ENCODE data around the gene KLHDC9. TPM values are rescaled to one million over a fixed set of nuclear protein-coding genes. Genes with fewer than 3 reads are reported as not detected.

The KLHDC9 gene
- total RNA-seq, 1 donor from 2014 or later = 3.7 TPM

DNA sequence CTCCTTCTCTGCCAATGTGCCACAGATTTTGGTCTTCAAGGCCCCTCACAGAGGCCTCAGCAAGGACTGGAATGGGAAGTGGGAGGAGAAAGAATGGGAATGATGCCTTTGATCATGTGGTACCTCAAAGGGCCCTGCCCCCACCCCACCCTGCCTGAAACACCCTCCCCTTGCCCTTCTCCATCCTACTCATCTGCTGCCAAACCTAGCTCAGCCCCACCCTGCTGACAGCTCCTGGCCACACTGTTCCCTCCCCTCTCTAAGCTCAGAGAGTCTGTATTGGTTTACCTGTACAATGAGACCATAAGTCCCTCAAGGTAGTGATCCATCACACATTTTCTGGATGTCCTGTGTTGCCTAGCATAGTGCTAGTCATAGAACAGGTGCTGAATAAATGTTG, 21.8 kb upstream of the KLHDC9 start:
- no peaks in the 10 kb centered on the region for H3K9me3 Mint-ChIP-seq (ENCODE audit: unreplicated experiment)
- H3K27me3 Mint-ChIP-seq (ENCODE audit: unreplicated experiment) = no peaks in the 10 kb centered on the region
- TF ChIP-seq, protein P1, sequence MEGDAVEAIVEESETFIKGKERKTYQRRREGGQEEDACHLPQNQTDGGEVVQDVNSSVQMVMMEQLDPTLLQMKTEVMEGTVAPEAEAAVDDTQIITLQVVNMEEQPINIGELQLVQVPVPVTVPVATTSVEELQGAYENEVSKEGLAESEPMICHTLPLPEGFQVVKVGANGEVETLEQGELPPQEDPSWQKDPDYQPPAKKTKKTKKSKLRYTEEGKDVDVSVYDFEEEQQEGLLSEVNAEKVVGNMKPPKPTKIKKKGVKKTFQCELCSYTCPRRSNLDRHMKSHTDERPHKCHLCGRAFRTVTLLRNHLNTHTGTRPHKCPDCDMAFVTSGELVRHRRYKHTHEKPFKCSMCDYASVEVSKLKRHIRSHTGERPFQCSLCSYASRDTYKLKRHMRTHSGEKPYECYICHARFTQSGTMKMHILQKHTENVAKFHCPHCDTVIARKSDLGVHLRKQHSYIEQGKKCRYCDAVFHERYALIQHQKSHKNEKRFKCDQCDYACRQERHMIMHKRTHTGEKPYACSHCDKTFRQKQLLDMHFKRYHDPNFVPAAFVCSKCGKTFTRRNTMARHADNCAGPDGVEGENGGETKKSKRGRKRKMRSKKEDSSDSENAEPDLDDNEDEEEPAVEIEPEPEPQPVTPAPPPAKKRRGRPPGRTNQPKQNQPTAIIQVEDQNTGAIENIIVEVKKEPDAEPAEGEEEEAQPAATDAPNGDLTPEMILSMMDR (IDR thresholded peaks at IDR 0.05) = no peak
- no peak overlapping the region for H3K4me3 Mint-ChIP-seq (ENCODE audit: unreplicated experiment)
- no peak for DNase-seq (ENCODE audit: extremely low spot score, unreplicated experiment)
- no peaks in the 10 kb centered on the region for H3K36me3 Mint-ChIP-seq (ENCODE audit: unreplicated experiment)
- H3K4me1 Mint-ChIP-seq (ENCODE audit: unreplicated experiment) = no peaks in the 10 kb centered on the region
- no peak overlapping the region for H3K27ac Mint-ChIP-seq (ENCODE audit: unreplicated experiment)

DNA sequence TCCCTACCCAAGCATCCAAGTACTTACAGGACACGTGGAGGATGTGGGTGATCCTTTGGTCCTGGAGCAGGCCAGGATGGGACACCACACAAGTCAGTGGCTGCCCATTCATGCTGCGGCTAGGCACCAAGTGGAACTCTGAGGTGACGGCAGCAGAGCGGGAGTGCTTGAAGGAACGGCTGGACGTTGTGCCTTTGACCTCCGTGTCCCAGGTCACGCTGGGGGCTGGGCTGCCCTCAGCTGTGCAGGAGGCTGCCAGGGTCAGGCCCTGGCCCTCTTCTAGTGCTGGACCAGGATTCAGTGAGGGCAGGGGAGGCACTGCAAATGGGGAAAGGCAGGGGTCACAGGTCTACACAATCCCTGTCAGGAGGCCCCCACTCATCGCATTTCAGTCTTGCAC, 20.7 kb upstream of the KLHDC9 start:
- no peaks in the 10 kb centered on the region for H3K4me1 Mint-ChIP-seq (ENCODE audit: unreplicated experiment)
- TF ChIP-seq, protein P1 (IDR thresholded peaks at IDR 0.05) = no peak
- H3K36me3 Mint-ChIP-seq (ENCODE audit: unreplicated experiment) = no peaks in the 10 kb centered on the region
- no peak for DNase-seq (ENCODE audit: extremely low spot score, unreplicated experiment)
- no peak overlapping the region for H3K4me3 Mint-ChIP-seq (ENCODE audit: unreplicated experiment)
- no peaks in the 10 kb centered on the region for H3K27me3 Mint-ChIP-seq (ENCODE audit: unreplicated experiment)
- H3K27ac Mint-ChIP-seq (ENCODE audit: unreplicated experiment) = no peak overlapping the region
- no peaks in the 10 kb centered on the region for H3K9me3 Mint-ChIP-seq (ENCODE audit: unreplicated experiment)

DNA sequence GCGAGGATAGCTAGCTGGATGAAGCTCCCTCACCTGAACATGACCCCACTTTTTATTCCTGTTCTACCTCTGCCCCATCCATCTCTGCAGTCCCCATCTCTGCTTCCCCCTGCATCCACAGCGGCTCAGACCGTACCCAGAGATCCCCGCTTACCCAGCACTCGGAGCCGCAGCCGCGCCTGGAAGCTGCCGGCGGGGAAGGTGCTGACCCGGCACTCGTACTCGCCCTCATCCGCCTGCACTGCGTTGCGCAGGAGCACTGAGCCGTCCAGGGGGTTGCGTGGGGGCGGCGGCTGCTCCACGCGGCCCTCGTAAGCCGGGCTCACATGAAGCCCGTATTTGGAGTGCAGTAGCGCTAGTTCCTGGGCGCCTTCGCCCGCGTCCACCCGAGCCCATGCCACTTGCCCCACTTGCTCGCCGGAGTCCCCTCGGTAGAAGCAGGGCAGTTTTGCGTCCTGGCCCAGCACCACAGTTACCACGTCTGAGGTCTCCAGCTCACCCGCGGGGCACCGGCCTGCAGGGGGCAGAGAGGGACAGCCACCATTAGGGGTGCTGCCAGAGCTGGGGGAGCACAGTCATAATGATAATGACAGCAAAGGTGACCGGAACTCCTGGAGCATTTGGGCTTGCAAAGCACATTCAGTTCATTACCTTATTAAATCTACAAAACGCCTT, 18.6 kb upstream of the KLHDC9 start:
- H3K36me3 Mint-ChIP-seq (ENCODE audit: unreplicated experiment) = no peaks in the 10 kb centered on the region
- no peak overlapping the region for H3K4me3 Mint-ChIP-seq (ENCODE audit: unreplicated experiment)
- TF ChIP-seq, protein P1 (IDR thresholded peaks at IDR 0.05) = no peak
- peaks cover 7% of the 10 kb centered on the region for H3K4me1 Mint-ChIP-seq (ENCODE audit: unreplicated experiment)
- no peak for DNase-seq (ENCODE audit: extremely low spot score, unreplicated experiment)
- no peaks in the 10 kb centered on the region for H3K9me3 Mint-ChIP-seq (ENCODE audit: unreplicated experiment)
- H3K27ac Mint-ChIP-seq (ENCODE audit: unreplicated experiment) = no peak overlapping the region
- no peaks in the 10 kb centered on the region for H3K27me3 Mint-ChIP-seq (ENCODE audit: unreplicated experiment)

DNA sequence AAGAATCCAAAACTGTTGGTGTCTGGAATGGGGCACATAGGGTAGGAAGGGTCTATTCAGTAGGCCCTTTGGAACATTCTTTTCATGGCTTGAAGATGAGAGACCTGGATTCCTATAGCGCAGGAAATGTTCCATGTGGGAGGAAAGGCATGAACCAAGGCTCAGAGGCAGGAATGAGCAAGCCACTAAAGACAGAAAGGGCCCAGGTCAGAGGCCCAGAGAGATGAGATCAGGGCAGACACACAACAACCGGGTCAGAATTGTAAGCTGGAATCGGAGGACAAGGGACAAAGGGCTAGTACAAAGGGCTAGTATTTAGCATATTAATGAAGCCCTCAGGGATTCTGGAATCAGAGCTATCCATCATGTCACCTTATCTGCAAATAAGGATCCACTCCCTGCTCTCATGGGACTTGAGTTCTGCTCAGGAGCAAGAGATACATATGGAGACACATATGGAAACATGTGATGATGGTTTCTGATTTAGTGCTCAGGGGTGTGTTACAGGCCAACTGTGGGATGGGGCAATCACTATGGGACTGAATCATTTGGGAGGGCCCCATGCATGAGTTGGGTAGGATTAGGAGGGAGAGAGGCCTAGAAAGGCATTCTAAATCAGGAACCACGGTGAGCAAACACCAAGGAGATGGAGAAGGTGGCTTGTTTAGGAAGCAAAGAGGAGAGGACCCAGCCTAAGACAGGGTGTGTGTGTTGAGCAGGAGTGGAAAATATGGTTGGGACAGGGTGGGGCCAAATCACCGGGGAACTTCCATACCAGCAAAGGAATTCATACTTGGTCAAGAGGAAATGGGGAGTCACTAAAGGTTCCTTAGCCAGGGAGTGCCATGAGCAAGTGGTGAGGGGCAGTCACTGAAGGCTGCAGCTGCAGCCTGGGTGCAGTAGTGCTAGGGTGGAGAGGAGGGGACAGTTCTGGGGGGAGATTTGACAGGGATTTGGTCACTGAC, 17.4 kb upstream of the KLHDC9 start:
- Mint-ChIP-seq H3K4me1 (ENCODE audit: unreplicated experiment) (peaks cover 7% of the 10 kb centered on the region), H3K27ac (ENCODE audit: unreplicated experiment) (no peak overlapping the region), H3K36me3 (ENCODE audit: unreplicated experiment) (no peaks in the 10 kb centered on the region), H3K27me3 (ENCODE audit: unreplicated experiment) (no peaks in the 10 kb centered on the region), H3K4me3 (ENCODE audit: unreplicated experiment) (no peak overlapping the region), H3K9me3 (ENCODE audit: unreplicated experiment) (no peaks in the 10 kb centered on the region)
- TF ChIP-seq, protein P1 (IDR thresholded peaks at IDR 0.05) = no peak
- DNase-seq (ENCODE audit: extremely low spot score, unreplicated experiment) = no peak

DNA sequence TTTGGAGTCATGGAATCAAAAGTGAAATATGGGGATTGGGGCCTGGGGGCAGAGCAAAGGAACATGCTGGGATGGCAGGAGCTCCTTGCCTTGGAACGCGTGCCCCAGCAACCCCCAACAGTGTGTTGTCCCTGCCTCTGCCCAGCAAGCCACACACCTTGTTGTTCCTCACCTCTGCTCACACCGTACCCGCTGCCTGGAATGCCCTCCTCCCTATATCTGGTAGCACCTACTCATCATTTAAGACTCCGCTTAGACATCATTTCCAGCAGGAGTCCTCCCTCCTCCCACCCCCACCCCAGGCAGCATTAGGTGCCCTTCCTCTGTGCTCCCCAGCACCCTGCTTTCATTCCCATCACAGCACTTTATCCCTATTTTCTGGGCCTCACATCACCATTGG, 16.6 kb upstream of the KLHDC9 start:
- no peak overlapping the region for H3K4me3 Mint-ChIP-seq (ENCODE audit: unreplicated experiment)
- H3K27ac Mint-ChIP-seq (ENCODE audit: unreplicated experiment) = no peak overlapping the region
- no peak for DNase-seq (ENCODE audit: extremely low spot score, unreplicated experiment)
- no peaks in the 10 kb centered on the region for H3K9me3 Mint-ChIP-seq (ENCODE audit: unreplicated experiment)
- TF ChIP-seq, protein P1 (IDR thresholded peaks at IDR 0.05) = no peak
- H3K4me1 Mint-ChIP-seq (ENCODE audit: unreplicated experiment) = peaks cover 7% of the 10 kb centered on the region
- H3K27me3 Mint-ChIP-seq (ENCODE audit: unreplicated experiment) = no peaks in the 10 kb centered on the region
- H3K36me3 Mint-ChIP-seq (ENCODE audit: unreplicated experiment) = no peaks in the 10 kb centered on the region

Data from osteocyte (in vitro differentiated cells).